GM19324 (cell line): ENCODE measurements around the gene ARID1B.

ENCODE experiments used
- ATAC-seq: cut with Tn5 transposase; IDR thresholded peaks from one replicate; pipeline ENCODE4 v1.9.1; 2021; ENCODE audit warnings: mild to moderate bottlenecking, moderate library complexity; ENCODE audit not compliant: unreplicated experiment, low FRiP score

ARID1B gene

DNA sequence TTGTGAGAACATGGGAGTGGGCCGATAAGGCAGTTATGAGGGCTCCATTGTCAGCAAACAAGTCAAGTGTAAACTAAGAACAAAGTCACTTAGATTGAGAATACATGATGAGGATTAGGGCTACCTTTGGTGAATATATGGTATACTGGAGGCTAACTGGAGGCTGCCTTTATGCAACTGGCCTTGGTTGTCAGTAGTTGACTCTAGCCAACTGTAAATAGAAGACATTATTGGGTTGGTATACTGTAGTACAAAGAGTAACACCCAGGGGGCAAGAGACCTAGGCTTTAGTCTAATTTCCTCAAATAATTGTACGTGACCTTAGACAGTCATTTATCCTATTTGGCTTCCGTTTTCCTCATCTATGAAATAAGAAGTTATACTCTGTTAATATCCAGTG, 235.2 kb downstream of the ARID1B start:
- ATAC-seq, result no peak

- no peak for ATAC-seq
Measured at GRCh38 chr6:157013649-157014304, 236.6 kb downstream of the ARID1B start.

GRCh38 chr6:157014871-157015270, 237.7 kb downstream of the ARID1B start:
- no peak for ATAC-seq

DNA sequence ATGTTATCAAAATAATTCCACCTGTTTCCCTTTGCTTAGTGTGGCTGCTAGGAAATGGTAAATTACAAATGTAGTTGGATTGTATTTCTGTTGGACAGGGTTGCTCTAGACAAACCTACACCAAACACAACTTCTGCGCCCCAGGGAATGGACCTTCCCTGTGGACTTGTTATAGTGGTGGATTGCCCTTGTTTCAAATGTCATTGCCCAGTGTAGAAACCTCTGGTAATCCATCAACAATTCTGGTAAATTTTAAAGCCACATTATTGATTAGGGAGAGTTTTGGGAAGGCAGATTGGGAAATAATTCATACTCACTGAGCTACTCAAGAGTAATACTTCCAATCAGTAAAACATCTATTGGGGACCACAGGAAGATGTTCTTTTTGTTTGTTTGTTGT, 239.8 kb downstream of the ARID1B start:
- ATAC-seq, result no peak

DNA sequence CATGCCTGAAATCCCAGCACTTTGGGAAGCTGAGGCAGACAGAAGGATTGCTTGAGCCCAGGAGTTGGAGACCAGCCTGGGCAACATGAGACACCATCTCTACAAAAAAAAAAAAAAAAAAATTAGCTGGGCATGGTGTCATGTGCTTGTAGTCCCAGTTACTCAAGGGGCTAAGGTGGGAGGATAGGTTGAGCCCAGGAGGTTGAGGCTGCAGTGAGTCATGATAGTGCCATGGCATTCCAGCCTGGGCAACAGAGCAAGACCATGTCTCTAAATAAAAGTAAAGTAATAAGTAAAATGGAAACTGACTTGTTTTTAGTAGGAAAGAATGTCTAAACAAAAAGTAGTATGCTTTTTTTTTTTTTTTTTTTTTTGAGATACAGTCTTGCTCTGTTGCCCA, 240.7 kb downstream of the ARID1B start:
- no peak for ATAC-seq

DNA sequence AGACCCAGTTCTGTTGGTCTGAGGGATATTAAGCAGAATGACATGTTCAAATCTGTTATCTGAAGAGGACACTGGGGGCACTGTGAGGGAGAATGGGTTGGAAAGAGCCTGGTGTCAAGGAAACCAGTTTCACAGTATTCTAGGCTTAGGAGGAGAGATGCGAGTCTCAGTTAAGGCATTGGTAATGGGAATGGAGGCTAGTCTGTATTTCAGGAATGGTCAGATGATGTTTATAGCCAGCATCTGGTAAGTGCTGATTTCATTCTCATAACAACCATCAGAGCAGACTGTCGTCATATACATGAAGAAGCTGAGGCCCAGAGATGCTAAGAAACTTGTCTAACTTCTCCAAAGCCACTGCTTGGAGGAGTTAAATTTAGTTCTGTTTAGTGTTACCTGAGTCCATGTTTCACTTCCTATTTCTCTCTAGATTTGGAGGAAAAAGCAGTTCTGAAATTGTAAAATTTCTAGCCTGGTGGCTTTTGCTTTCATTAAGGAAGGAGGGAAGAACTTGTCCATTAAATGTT, 242.0 kb downstream of the ARID1B start:
- no peak for ATAC-seq

DNA sequence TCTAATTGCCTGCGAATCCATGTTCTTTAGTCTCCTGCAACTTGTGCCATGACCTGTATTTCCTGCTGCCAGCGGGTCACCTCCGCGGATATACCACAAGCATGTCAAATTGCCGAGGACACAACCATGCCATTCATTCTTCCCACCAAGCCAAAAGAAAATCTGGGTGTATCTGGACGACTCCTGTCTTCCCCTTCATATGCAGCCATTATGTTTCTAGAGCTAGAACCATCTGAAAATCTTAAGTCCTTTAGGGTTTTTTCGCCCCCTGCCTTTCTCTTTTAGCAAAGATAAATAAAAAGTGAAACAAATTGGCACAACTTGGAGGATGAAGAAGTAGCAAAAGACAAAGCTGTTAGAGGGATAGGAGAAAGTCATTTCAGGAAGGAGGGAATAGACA, 242.6 kb downstream of the ARID1B start:
- ATAC-seq, result no peak

GRCh38 chr6:157020398-157020797, 243.2 kb downstream of the ARID1B start:
- ATAC-seq, result no peak

- ATAC-seq, result peak; percentile 39
Measured at GRCh38 chr6:157020881-157021343, 243.7 kb downstream of the ARID1B start.

- ATAC-seq, result peak; percentile 81
Measured at GRCh38 chr6:157021344-157021992, 244.3 kb downstream of the ARID1B start.

GRCh38 chr6:157021993-157022740, 245.0 kb downstream of the ARID1B start:
- ATAC-seq, result peak; percentile 54

GRCh38 chr6:157023958-157024357, 246.8 kb downstream of the ARID1B start:
- ATAC-seq, result no peak

DNA sequence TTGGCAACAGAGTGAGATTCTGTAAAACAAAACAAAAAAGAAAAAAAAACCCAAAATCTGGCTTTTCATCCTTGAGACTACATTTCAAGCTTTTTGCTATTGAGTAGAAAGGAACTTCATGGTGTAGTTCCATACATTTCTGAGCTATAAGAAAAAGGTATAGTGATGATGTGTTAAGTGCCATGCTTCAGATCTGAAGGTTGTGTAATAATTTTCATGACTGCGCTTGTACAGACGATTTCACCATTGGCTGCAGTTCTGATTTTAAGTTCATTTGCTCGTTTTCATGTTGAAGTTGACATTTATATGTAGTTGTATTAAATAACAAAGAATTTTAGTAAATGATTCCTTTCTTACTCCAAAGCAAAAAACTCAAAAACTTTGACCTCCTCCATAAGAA, 247.6 kb downstream of the ARID1B start:
- no peak for ATAC-seq

- ATAC-seq, result no peak
Measured at GRCh38 chr6:157025437-157025836, 248.3 kb downstream of the ARID1B start.

GRCh38 chr6:157029980-157030690, 253.0 kb downstream of the ARID1B start:
- peak; percentile 50 for ATAC-seq

DNA sequence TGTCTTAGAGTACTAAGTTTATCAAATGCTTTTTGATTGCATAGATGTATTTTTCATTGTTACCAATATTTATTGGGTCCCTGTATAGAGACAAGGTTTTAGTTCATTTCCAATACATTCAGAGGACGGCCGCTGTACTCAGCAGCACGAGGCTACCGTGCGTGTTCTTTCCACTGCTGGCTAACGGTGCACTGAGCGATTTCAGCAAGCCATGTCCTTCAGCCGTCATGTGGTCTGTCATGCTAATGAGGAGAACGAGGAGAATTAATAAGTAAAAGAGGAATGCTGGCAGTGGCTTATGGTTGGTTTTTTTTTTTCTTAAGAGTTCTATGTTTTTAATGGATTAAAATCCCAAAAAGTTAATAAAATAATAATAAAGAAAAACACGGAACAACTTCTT, 253.6 kb downstream of the ARID1B start:
- ATAC-seq, result no peak

DNA sequence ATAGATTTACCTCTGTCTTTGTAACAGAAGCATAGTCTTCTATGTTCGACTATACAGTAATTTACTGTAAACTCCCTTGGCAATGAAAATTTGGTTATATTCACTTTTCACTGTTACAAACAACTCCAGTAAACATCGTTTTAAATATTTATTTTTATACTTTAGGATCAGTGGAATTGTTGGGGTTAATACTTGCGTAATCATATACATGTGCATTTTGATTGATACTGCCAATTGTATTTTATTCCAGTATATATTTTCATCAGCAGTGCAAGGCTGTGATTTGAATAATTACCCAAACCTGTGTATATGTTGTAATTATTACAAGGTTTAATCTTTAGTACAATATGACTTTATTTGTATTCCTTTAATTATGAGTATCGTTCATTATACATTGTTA, 255.7 kb downstream of the ARID1B start:
- no peak for ATAC-seq

- no peak for ATAC-seq
Measured at GRCh38 chr6:157033428-157034140, 256.4 kb downstream of the ARID1B start.

GRCh38 chr6:157034436-157035230, 257.5 kb downstream of the ARID1B start:
- no peak for ATAC-seq
